ENCODE data around the gene PDE6B. TPM values are rescaled to one million over a fixed set of nuclear protein-coding genes. Genes with fewer than 3 reads are reported as not detected.

Gene PDE6B
- total and polyA plus RNA-seq, 2 experiments from 2014 or later: 17.3 to 26.1 TPM

- H3K79me2 ChIP-seq: no peaks in the 10 kb centered on the region
- DNase-seq (ENCODE audit: low spot score): no peak
- no peak overlapping the region for H2AFZ ChIP-seq
- H3K27me3 ChIP-seq: no peaks in the 10 kb centered on the region
- 69% methylated on average over 31 of the region's 49 CpGs for whole genome bisulfite sequencing (ENCODE audit: low lambda C conversion rate, missing lambda C conversion rate)
- TF ChIP-seq CTCF (IDR thresholded peaks at IDR 0.05; ENCODE audit: poor library complexity) (no peak), EZH2 (IDR thresholded peaks at IDR 0.05; ENCODE audit: borderline replicate concordance) (no peak)
- no peaks in the 10 kb centered on the region for H4K20me1 ChIP-seq (ENCODE audit: insufficient read depth, poor library complexity, severe bottlenecking)
- no peak overlapping the region for H3K4me3 ChIP-seq
- H3K9me3 ChIP-seq (ENCODE audit: low read depth): no peaks in the 10 kb centered on the region
- H3K4me2 ChIP-seq: no peak overlapping the region
- no peaks in the 10 kb centered on the region for H3K9me2 ChIP-seq (replicated peaks; ENCODE audit: insufficient read depth)
- H3K27ac ChIP-seq: no peak overlapping the region
- H3K36me3 ChIP-seq (replicated peaks; ENCODE audit: insufficient read depth, low read depth): no peaks in the 10 kb centered on the region
- H3K4me1 ChIP-seq (ENCODE audit: insufficient read depth): no peaks in the 10 kb centered on the region
These were observed 25.8 kb downstream of the PDE6B start for GRCh38 chr4:650951-651883.

GRCh38 chr4:651884-652642, 26.7 kb downstream of the PDE6B start:
- Histone ChIP-seq H3K4me2 (no peak overlapping the region), H3K79me2 (no peaks in the 10 kb centered on the region), H3K36me3 (replicated peaks; ENCODE audit: insufficient read depth, low read depth) (no peaks in the 10 kb centered on the region), H3K27me3 (no peaks in the 10 kb centered on the region), H3K27ac (no peak overlapping the region), H3K9me2 (replicated peaks; ENCODE audit: insufficient read depth) (no peaks in the 10 kb centered on the region), H3K4me1 (ENCODE audit: insufficient read depth) (no peaks in the 10 kb centered on the region), H3K4me3 (no peak overlapping the region), H2AFZ (no peak overlapping the region), H4K20me1 (ENCODE audit: insufficient read depth, poor library complexity, severe bottlenecking) (no peaks in the 10 kb centered on the region), H3K9me3 (ENCODE audit: low read depth) (no peaks in the 10 kb centered on the region)
- WGBS (ENCODE audit: low lambda C conversion rate, missing lambda C conversion rate): 84% methylated on average over 24 of the region's 24 CpGs
- no peak for TF ChIP-seq EZH2phosphoT487 (IDR thresholded peaks at IDR 0.05; ENCODE audit: low read depth, severe bottlenecking, unreplicated experiment)
- no peak for TF ChIP-seq EZH2 (IDR thresholded peaks at IDR 0.05; ENCODE audit: borderline replicate concordance)
- TF ChIP-seq CTCF (IDR thresholded peaks at IDR 0.05; ENCODE audit: poor library complexity): no peak
- DNase-seq (ENCODE audit: low spot score): no peak

- Histone ChIP-seq H3K9me2 (replicated peaks; ENCODE audit: insufficient read depth) (no peaks in the 10 kb centered on the region), H3K27me3 (no peaks in the 10 kb centered on the region), H4K20me1 (ENCODE audit: insufficient read depth, poor library complexity, severe bottlenecking) (no peaks in the 10 kb centered on the region), H2AFZ (no peak overlapping the region), H3K4me1 (ENCODE audit: insufficient read depth) (no peaks in the 10 kb centered on the region), H3K9me3 (ENCODE audit: low read depth) (no peaks in the 10 kb centered on the region), H3K79me2 (no peaks in the 10 kb centered on the region), H3K4me3 (no peak overlapping the region), H3K27ac (no peak overlapping the region), H3K4me2 (no peak overlapping the region), H3K36me3 (replicated peaks; ENCODE audit: insufficient read depth, low read depth) (no peaks in the 10 kb centered on the region)
- DNase-seq (ENCODE audit: low spot score): no peak
- 92% methylated on average over 33 of the region's 35 CpGs for WGBS (ENCODE audit: low lambda C conversion rate, missing lambda C conversion rate)
- no peak for TF ChIP-seq EZH2phosphoT487 (IDR thresholded peaks at IDR 0.05; ENCODE audit: low read depth, severe bottlenecking, unreplicated experiment)
- TF ChIP-seq CTCF (IDR thresholded peaks at IDR 0.05; ENCODE audit: poor library complexity): no peak
- TF ChIP-seq EZH2 (IDR thresholded peaks at IDR 0.05; ENCODE audit: borderline replicate concordance): no peak
These were observed 27.9 kb downstream of the PDE6B start for GRCh38 chr4:653080-653821.
